ENCODE results near the gene HHEX.

Gene HHEX

GRCh38 chr10:92695679-92696605 lies 6.2 kb downstream of the HHEX start:
- H3K4me3 ChIP-seq (ENCODE audit: low read depth, low read length) = peak overlapping the region; percentile 46
- POLR2A ChIA-PET = no interaction called here
- DNase-seq (ENCODE audit: low read depth, low spot score) = no peak
- TF ChIP-seq, protein P1, sequence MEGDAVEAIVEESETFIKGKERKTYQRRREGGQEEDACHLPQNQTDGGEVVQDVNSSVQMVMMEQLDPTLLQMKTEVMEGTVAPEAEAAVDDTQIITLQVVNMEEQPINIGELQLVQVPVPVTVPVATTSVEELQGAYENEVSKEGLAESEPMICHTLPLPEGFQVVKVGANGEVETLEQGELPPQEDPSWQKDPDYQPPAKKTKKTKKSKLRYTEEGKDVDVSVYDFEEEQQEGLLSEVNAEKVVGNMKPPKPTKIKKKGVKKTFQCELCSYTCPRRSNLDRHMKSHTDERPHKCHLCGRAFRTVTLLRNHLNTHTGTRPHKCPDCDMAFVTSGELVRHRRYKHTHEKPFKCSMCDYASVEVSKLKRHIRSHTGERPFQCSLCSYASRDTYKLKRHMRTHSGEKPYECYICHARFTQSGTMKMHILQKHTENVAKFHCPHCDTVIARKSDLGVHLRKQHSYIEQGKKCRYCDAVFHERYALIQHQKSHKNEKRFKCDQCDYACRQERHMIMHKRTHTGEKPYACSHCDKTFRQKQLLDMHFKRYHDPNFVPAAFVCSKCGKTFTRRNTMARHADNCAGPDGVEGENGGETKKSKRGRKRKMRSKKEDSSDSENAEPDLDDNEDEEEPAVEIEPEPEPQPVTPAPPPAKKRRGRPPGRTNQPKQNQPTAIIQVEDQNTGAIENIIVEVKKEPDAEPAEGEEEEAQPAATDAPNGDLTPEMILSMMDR (IDR thresholded peaks at IDR 0.05; ENCODE audit: insufficient read depth, low read length, missing control alignments) = no peak
- CTCF ChIA-PET = interaction anchor here (2.3 kb wide), 1 partner anchor 15 kb away, joined by 7 read pairs; no protein-coding TSS in a partner anchor

DNA sequence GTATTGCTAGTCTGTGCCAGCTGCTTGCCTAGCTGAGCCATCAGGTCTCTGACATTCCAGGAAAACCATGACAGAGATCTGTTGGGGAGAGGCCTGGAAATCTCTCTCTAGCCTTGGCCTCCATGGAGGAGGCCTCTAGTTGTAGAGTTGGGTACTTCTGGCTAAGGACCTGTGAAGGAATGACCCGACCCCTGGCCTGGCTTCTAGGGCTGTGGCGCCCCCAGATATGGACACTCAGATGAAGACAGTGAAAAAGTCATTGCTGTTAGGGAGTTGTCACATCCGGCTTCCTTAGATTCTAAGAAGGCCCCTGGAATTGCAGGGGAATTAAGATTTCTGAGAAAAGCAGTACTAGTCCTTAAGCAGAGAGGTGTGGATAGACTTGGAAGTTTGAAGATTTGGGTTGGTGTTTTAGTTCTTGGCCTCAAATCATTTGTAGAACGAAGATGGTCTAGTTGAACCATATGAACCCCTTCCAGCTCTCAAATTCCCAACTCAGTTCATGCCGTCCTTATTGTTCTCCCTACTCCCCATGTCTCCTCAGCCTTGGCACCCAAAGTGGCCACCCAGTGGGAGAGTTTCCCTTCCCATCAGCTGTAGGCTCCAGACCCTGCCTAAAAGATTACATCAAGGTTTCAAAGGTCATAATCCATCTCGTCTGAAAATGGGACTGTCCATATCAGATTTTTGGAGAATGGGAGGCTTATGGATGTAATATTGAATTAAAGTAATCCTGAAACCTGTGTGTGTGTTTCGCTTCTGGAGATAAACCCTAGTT lies 7.0 kb downstream of the HHEX start:
- CTCF ChIA-PET = interaction anchor here (2.3 kb wide), 1 partner anchor 14 kb away, joined by 7 read pairs; no protein-coding TSS in a partner anchor
- DNase-seq (ENCODE audit: low read depth, low spot score) = no peak
- H3K4me3 ChIP-seq (ENCODE audit: low read depth, low read length) = no peak overlapping the region; the same call in 1 of the 2 replicates
- POLR2A ChIA-PET = no interaction called here
- TF ChIP-seq, protein P1 (IDR thresholded peaks at IDR 0.05; ENCODE audit: insufficient read depth, low read length, missing control alignments) = no peak

DNA sequence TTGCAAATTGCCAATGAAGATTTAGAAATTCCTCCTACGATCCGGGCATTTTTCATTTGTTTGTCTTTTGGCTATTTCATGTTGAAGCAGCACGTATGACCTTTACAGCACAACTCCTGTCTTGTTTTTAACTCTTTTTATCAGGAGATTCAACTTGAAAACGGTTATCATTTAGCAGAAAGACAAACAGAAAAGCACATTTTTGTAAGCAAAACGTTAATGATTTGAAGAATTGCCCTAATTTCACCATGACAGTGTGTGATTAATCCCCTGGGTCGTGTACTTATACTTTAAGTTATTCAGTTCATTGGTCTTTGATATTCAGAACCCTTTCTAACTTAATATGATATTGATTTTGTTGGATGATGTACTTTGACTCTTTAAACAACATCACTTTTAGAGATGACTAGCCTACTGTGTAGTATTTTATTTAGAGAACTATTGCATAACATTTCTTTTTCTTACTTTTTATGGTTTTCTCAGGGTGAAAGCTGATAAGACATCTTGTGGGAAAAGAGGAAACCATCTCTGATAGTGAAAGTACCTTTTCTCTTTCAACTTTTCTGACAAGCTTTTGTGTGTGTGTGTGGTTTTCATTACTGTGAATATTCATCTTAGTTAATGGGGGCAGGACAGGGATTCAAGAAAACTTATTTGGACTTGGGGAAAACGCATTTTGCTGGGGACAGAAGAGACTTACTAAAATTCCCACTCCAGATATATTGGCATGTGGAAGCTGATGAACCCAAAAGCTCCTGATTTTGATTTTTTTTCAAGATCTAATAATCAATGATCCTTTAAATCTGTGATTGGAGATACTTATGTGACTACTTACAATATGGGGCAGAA lies 8.1 kb downstream of the HHEX start:
- CTCF ChIA-PET = interaction anchor here (0.9 to 2.3 kb wide), 2 partner anchors 10 to 13 kb away, joined by 3 to 7 read pairs; no protein-coding TSS in a partner anchor
- no peak overlapping the region for H3K4me3 ChIP-seq (ENCODE audit: low read depth, low read length)
- DNase-seq (ENCODE audit: low read depth, low spot score) = no peak
- POLR2A ChIA-PET = no interaction called here
- TF ChIP-seq, protein P1 (IDR thresholded peaks at IDR 0.05; ENCODE audit: insufficient read depth, low read length, missing control alignments) = no peak

DNA sequence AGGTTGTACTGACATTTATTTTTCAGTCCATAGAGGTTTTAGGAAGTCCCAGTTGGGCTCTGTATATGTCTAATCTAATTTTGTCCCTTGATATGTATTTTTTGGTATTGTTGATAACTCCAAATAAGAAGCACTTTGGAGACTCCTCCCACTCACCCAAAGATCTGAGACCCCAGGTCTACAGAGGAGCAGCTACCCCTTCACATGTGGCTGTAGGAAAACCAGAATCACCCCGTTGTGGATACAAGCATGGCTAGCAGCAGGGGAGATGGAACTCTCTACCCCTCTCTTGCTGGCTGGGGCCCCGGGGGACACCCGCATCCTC lies 9.4 kb downstream of the HHEX start:
- TF ChIP-seq, protein P1 (IDR thresholded peaks at IDR 0.05; ENCODE audit: insufficient read depth, low read length, missing control alignments) = no peak
- CTCF ChIA-PET = no interaction called here
- peak overlapping the region; percentile 45 for H3K4me3 ChIP-seq (ENCODE audit: low read depth, low read length)
- no peak for DNase-seq (ENCODE audit: low read depth, low spot score)
- POLR2A ChIA-PET = interaction anchor here (1.3 kb wide), 1 partner anchor 9 kb away, joined by 5 read pairs; the partner anchor contains the start of gene HHEX

GRCh38 chr10:92699518-92700381 lies 10.0 kb downstream of the HHEX start:
- POLR2A ChIA-PET = interaction anchor here (1.3 kb wide), 1 partner anchor 10 kb away, joined by 5 read pairs; the partner anchor contains the start of gene HHEX
- DNase-seq (ENCODE audit: low read depth, low spot score) = no peak
- CTCF ChIA-PET = interaction anchor here (0.5 to 1.6 kb wide), 3 partner anchors 9 to 706 kb away, joined by 3 to 4 read pairs (median 3); no protein-coding TSS in a partner anchor
- H3K4me3 ChIP-seq (ENCODE audit: low read depth, low read length) = peak overlapping the region; percentile 45
- TF ChIP-seq, protein P1 (IDR thresholded peaks at IDR 0.05; ENCODE audit: insufficient read depth, low read length, missing control alignments) = no peak

Data from AG04449 (cell line).